GM21526 (cell line): ENCODE measurements around the gene SLC29A2.
"Not testable (repeated sequence)": the region's sequence is repeated elsewhere in the genome, so short reads cannot be mapped to it uniquely, and the experiment has no call there.

Source experiments
- ATAC-seq: cut with Tn5 transposase; IDR thresholded peaks from one replicate; pipeline ENCODE4 v1.9.1; 2021; ENCODE audit warnings: moderate library complexity; ENCODE audit not compliant: unreplicated experiment, low FRiP score

Gene SLC29A2

GRCh38 chr11:66321606-66322005, 50.0 kb downstream of the SLC29A2 start:
- ATAC-seq: no peak

GRCh38 chr11:66320748-66321147, 50.8 kb downstream of the SLC29A2 start:
- ATAC-seq: not testable (repeated sequence)

- not testable (repeated sequence) for ATAC-seq
These were observed 51.3 kb downstream of the SLC29A2 start for GRCh38 chr11:66320289-66320688.

GRCh38 chr11:66318600-66318970, 53.0 kb downstream of the SLC29A2 start:
- no peak for ATAC-seq

GRCh38 chr11:66317723-66318599, 53.6 kb downstream of the SLC29A2 start:
- no peak for ATAC-seq

- ATAC-seq: no peak
These were observed 54.2 kb downstream of the SLC29A2 start for GRCh38 chr11:66317322-66317722.

- no peak for ATAC-seq
These were observed 54.7 kb downstream of the SLC29A2 start, which contains the start of gene CD248 for GRCh38 chr11:66316849-66317251. Gene CD248 (minus strand): TSS chr11:66317044. CDS start chr11:66317027, 17 bp downstream.

GRCh38 chr11:66315921-66316811, 55.4 kb downstream of the SLC29A2 start:
- no peak for ATAC-seq

GRCh38 chr11:66315498-66315885, 56.1 kb downstream of the SLC29A2 start:
- ATAC-seq: no peak

- no peak for ATAC-seq
These were observed 56.7 kb downstream of the SLC29A2 start for GRCh38 chr11:66314561-66315497.

- ATAC-seq: no peak
These were observed 57.4 kb downstream of the SLC29A2 start for GRCh38 chr11:66314186-66314501.

GRCh38 chr11:66313321-66314185, 58.0 kb downstream of the SLC29A2 start:
- ATAC-seq: no peak

- peak; percentile 45 for ATAC-seq
These were observed 58.8 kb downstream of the SLC29A2 start for GRCh38 chr11:66312549-66313320.
